ENCODE measurements around the gene TMEM243.
A peak's percentile ranks its signal among the peaks of the same experiment; 100 is the strongest.
"Not testable (repeated sequence)": the region's sequence is repeated elsewhere in the genome, so short reads cannot be mapped to it uniquely, and the experiment has no call there.

TMEM243 gene, protein sequence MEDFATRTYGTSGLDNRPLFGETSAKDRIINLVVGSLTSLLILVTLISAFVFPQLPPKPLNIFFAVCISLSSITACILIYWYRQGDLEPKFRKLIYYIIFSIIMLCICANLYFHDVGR

DNA sequence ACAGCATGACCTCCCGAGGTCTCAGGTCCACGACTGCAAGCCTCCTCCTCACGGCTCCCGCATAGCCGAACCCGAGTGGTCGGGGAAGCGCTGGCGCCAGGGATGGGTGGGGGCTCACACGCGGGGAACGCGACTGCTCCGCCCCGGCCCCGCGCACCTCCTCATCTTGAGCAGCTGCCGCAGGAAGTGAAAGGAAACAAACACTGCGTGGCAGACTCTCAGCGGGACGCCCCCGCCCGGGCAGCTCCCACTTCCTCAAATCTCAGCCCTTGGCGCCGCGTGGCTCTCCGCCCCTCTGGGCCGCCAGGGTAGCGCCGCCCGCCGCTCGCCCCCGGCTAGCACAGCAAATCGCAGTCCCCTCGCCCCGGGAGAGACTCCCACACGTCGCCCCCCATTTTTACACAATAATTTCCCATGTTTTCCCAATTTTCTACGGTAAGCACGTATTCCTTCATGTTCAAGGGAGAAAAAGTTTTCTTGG, at the start of gene TMEM243:
TMEM243 (minus strand) TSS at position 188 of the 481 bp plus-strand sequence. CDS start 229 bp downstream, outside the sequence.
- TF ChIP-seq, protein P1, sequence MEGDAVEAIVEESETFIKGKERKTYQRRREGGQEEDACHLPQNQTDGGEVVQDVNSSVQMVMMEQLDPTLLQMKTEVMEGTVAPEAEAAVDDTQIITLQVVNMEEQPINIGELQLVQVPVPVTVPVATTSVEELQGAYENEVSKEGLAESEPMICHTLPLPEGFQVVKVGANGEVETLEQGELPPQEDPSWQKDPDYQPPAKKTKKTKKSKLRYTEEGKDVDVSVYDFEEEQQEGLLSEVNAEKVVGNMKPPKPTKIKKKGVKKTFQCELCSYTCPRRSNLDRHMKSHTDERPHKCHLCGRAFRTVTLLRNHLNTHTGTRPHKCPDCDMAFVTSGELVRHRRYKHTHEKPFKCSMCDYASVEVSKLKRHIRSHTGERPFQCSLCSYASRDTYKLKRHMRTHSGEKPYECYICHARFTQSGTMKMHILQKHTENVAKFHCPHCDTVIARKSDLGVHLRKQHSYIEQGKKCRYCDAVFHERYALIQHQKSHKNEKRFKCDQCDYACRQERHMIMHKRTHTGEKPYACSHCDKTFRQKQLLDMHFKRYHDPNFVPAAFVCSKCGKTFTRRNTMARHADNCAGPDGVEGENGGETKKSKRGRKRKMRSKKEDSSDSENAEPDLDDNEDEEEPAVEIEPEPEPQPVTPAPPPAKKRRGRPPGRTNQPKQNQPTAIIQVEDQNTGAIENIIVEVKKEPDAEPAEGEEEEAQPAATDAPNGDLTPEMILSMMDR (IDR thresholded peaks at IDR 0.05; ENCODE audit: low read depth, low read length) = peak; percentile 18
- TF ChIP-seq MYC (IDR thresholded peaks at IDR 0.05; ENCODE audit: low read depth, low read length) (peak; percentile 95), POLR2A (IDR thresholded peaks at IDR 0.05; ENCODE audit: extremely low read depth, insufficient read length) (peak; percentile 26)
- TF ChIP-seq, protein P2, sequence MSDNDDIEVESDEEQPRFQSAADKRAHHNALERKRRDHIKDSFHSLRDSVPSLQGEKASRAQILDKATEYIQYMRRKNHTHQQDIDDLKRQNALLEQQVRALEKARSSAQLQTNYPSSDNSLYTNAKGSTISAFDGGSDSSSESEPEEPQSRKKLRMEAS (IDR thresholded peaks at IDR 0.05; ENCODE audit: low read depth, low read length) = peak; percentile 80
- peak; percentile 88 for DNase-seq (ENCODE audit: low read depth)
- peak within 1 kb of the TSS; percentile 69 for H3K4me3 ChIP-seq (ENCODE audit: low read depth, low read length)

DNA sequence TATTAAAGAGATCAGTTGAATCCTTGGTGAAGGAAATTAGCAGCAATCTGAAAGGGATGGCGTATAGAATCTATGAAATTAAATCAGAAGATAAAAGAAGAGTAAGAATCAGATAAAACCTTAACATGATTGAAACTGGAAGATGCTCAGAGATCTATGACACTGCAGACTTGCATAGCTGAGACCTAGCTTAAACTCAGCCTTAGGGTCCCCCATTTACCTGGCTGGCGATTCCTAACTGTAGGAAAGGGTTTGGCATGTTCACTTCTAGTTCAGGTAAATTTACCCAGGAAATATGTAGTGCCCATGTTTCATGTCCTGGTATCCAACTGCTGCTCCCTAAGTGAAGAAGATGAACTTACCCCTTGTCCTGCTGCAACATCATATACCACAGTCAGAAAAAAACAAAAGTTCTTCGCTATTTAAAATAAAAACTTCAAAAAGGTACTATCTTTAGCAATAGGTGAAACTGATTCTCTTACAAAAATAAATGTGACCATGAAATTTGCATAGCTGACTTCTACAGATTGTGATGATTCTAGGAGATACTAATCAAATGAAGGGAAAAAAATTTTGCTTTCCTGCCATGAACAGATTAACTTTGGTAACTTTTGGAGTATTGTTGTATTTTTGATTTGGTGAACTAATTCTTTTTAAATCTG, 47.8 kb upstream of the TMEM243 start:
- H3K4me3 ChIP-seq (ENCODE audit: low read depth, low read length) = no peak overlapping the region
- DNase-seq (ENCODE audit: low read depth) = no peak
- TF ChIP-seq POLR2A (IDR thresholded peaks at IDR 0.05; ENCODE audit: extremely low read depth, insufficient read length) = no peak
- no peak for TF ChIP-seq MYC (IDR thresholded peaks at IDR 0.05; ENCODE audit: low read depth, low read length)
- TF ChIP-seq, protein P2 (IDR thresholded peaks at IDR 0.05; ENCODE audit: low read depth, low read length) = no peak
- TF ChIP-seq, protein P1 (IDR thresholded peaks at IDR 0.05; ENCODE audit: low read depth, low read length) = no peak

GRCh38 chr7:87263537-87263936, 44.0 kb upstream of the TMEM243 start:
- DNase-seq (ENCODE audit: low read depth) = no peak
- TF ChIP-seq, protein P2 (IDR thresholded peaks at IDR 0.05; ENCODE audit: low read depth, low read length) = no peak
- TF ChIP-seq, protein P1 (IDR thresholded peaks at IDR 0.05; ENCODE audit: low read depth, low read length) = no peak
- TF ChIP-seq POLR2A (IDR thresholded peaks at IDR 0.05; ENCODE audit: extremely low read depth, insufficient read length) (no peak), MYC (IDR thresholded peaks at IDR 0.05; ENCODE audit: low read depth, low read length) (no peak)
- no peak overlapping the region for H3K4me3 ChIP-seq (ENCODE audit: low read depth, low read length)

DNA sequence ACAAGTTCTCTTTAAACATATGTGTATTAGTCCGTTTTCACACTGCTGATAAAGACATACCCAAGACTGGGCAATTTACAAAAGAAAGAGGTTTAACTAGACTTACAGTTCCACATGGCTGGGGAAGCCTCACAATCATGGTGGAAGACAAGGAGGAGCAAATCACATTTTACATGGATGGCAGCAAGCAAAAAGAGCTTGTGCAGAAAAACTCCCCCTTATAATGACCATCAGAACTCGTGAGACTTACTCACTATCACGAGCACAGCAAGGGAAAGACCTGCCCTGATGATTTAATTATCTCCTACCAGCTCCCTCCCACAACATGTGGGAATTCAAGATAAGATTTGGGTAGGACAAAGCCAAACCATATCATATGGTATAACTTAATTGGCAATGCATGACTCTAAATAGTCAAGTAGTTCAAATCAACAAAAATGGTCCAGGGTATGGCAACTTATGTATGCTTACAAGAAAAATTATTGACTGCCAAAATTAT, 34.1 kb upstream of the TMEM243 start:
- H3K4me3 ChIP-seq (ENCODE audit: low read depth, low read length) = no peak overlapping the region
- TF ChIP-seq, protein P1 (IDR thresholded peaks at IDR 0.05; ENCODE audit: low read depth, low read length) = no peak
- no peak for TF ChIP-seq MYC (IDR thresholded peaks at IDR 0.05; ENCODE audit: low read depth, low read length)
- TF ChIP-seq, protein P2 (IDR thresholded peaks at IDR 0.05; ENCODE audit: low read depth, low read length) = no peak
- no peak for DNase-seq (ENCODE audit: low read depth)

DNA sequence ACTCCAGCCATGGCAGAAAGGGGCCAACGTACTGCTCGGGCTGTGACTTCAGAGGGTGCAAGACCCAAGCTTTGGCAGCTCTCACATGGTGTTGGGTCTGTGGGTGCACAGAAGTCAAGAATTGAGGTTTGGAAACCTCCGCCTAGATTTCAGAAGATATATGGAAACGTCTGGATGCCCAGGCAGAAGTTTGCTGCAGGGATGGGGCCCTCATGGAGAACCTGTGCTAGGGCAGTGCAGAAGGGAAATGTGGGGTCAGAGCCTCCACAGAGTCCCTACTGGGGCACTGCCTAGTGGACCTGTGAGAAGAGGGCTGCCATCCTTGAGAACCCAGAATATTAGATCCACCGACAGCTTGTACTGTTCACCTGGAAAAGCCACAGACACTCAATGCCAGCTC, 26.1 kb upstream of the TMEM243 start:
- DNase-seq (ENCODE audit: low read depth); H3K4me3 ChIP-seq (ENCODE audit: low read depth, low read length): not testable (repeated sequence)

DNA sequence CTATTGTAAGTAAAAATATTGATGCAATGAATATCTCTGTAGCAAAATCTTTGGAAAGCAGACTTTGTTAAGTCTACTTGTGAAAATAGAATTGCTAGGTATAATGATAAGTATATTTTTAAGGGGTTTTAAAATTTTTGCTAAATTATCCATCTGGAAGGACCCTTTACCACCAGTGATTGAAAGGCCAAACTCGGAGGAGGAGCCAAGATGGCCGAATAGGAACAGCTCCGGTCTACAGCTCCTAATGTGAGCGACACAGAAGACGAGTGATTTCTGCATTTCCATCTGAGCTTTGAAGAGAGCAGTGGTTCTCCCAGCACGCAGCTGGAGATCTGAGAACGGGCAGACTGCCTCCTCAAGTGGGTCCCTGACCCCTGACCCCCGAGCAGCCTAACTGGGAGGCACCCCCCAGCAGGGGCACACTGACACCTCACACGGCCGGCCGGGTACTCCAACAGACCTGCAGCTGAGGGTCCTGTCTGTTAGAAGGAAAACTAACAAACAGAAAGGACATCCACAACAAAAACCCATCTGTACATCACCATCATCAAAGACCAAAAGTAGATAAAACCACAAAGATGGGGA, 19.0 kb upstream of the TMEM243 start:
- H3K4me3 ChIP-seq (ENCODE audit: low read depth, low read length); DNase-seq (ENCODE audit: low read depth): not testable (repeated sequence)
